Esophagus squamous epithelium (tissue), 4 donors: ENCODE measurements around the gene COG4.

Experiments used
- CTCF ChIP-seq, 6 experiments: fragments of 450-650 bp in 4 of 6; fragments of 200-600 bp in 2 of 6; sonication (generic) in 2 of 6; IDR thresholded peaks; one replicate each; pipeline ENCODE4 v1.5.1; 2016 to 2019; ENCODE audit warnings: antibody characterized with exemption in 6 of 6, mild to moderate bottlenecking in 4 of 6, moderate library complexity in 4 of 6
- POLR2A ChIP-seq, 4 donors: fragments of 450-650 bp; IDR thresholded peaks; one replicate each; pipeline ENCODE4 v1.6.1; 2017; ENCODE audit warnings: antibody characterized with exemption in 4 of 4, mild to moderate bottlenecking in 4 of 4, moderate library complexity in 3 of 4

DNA sequence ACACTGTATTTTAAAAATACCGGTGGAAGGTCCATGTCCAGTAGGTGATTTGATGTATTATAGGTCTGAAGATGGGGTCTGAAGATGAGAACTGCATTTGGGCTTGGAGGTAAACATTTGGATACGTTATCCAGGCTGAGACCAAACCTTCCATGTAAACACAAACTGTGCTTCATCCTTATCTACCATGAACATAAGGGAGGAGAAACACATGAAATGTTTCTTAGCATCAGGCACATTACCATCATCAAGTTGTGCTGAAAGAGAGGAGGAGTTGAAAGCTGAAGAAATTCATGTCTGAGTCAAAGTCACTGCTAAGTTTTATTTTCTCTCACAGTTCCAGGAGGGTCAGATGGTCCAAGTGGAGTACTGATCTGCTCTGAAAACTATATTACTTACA is 11.6 kb upstream of the COG4 start:
- TF ChIP-seq CTCF (IDR thresholded peaks at IDR 0.05) (no peak), POLR2A (IDR thresholded peaks at IDR 0.05) (no peak)
